HEK293 (cell line): ENCODE measurements around the gene PRPSAP2.

Experiments used
- CTCF ChIA-PET: fragments of 350-600 bp; formaldehyde crosslinking; extraction: SDS; loops from one replicate; lab custom pipeline; 2021; ENCODE audit warnings: antibody characterized with exemption; lab: Yijun Ruan, JAX
- POLR2A ChIA-PET: fragments of 300-600 bp; formaldehyde crosslinking; extraction: SDS; loops from one replicate; lab custom pipeline; 2020; ENCODE audit warnings: antibody characterized with exemption, inconsistent platforms; lab: Yijun Ruan, JAX
- H3K27ac ChIP-seq: fragments of 200-500 bp; sonication (Bioruptor generic); 2 replicates; pipeline ENCODE4 v1.5.1; 2014; ENCODE audit warnings: low read depth, low read length, control low read depth, inconsistent platforms; ENCODE audit errors: extremely low read depth
- H3K36me3 ChIP-seq, 2 experiments: fragments of 200-500 bp in 1 of 2; sonication (Bioruptor generic) in 1 of 2; 1 replicate in 1 of 2; 2 replicates in 1 of 2; pipeline ENCODE4 v1.5.1; 2014 to 2017; ENCODE audit warnings: inconsistent platforms in 2 of 2, low read length in 2 of 2; ENCODE audit not compliant: control insufficient read depth in 2 of 2, insufficient read depth in 1 of 2
- H3K4me1 ChIP-seq: fragments of 200-500 bp; sonication (Bioruptor generic); 2 replicates; pipeline ENCODE4 v1.5.1; 2014; ENCODE audit warnings: mild to moderate bottlenecking, low read length, inconsistent platforms; ENCODE audit not compliant: control insufficient read depth, insufficient read depth
- H3K4me3 ChIP-seq: 2 replicates; pipeline ENCODE4 v1.5.1; 2011; ENCODE audit warnings: low read depth, mild to moderate bottlenecking, control low read depth, low read length, moderate library complexity
- H3K9me3 ChIP-seq: fragments of 200-500 bp; sonication (Bioruptor generic); 2 replicates; pipeline ENCODE4 v1.5.1; 2014; ENCODE audit warnings: low read depth, low read length, inconsistent platforms; ENCODE audit not compliant: control insufficient read depth, insufficient read depth
- BCL11A ChIP-seq: fragments of 450-650 bp; formaldehyde crosslinking; IDR thresholded peaks from 2 replicates; pipeline ENCODE4 v1.5.1; 2016; ENCODE audit warnings: low read depth, missing biosample characterization, missing genetic modification characterization
- GLIS2 ChIP-seq: fragments of 450-650 bp; formaldehyde crosslinking; IDR thresholded peaks from 2 replicates; pipeline ENCODE4 v1.5.1; 2016; ENCODE audit warnings: missing biosample characterization, missing genetic modification characterization
- KLF16 ChIP-seq: fragments of 450-650 bp; formaldehyde crosslinking; IDR thresholded peaks from 2 replicates; pipeline ENCODE4 v1.5.1; 2017; ENCODE audit warnings: missing biosample characterization, missing genetic modification characterization
- KLF9 ChIP-seq: fragments of 450-650 bp; formaldehyde crosslinking; IDR thresholded peaks from 2 replicates; pipeline ENCODE4 v1.5.1; 2016; ENCODE audit warnings: missing biosample characterization, missing genetic modification characterization, low read depth
- MEIS1 ChIP-seq: sonication (generic); formaldehyde crosslinking; IDR thresholded peaks from 2 replicates; pipeline ENCODE4 v1.8.1; 2022; ENCODE audit warnings: missing genetic modification reagents, mild to moderate bottlenecking, borderline replicate concordance
- SCRT2 ChIP-seq: fragments of 450-650 bp; formaldehyde crosslinking; IDR thresholded peaks from 2 replicates; pipeline ENCODE4 v1.5.1; 2016; ENCODE audit warnings: missing biosample characterization, missing genetic modification characterization
- SP2 ChIP-seq: fragments of 450-650 bp; formaldehyde crosslinking; IDR thresholded peaks from 2 replicates; pipeline ENCODE4 v1.5.1; 2016; ENCODE audit warnings: missing biosample characterization, missing genetic modification characterization
- ZBTB8A ChIP-seq: fragments of 450-650 bp; formaldehyde crosslinking; IDR thresholded peaks from 2 replicates; pipeline ENCODE4 v1.5.1; 2016; ENCODE audit warnings: missing biosample characterization, missing genetic modification characterization
- ZNF114 ChIP-seq: fragments of 450-650 bp; formaldehyde crosslinking; IDR thresholded peaks from 2 replicates; pipeline ENCODE4 v1.5.0; 2017; ENCODE audit warnings: missing biosample characterization, missing genetic modification characterization
- ZNF140 ChIP-seq: fragments of 450-650 bp; formaldehyde crosslinking; IDR thresholded peaks from 2 replicates; pipeline ENCODE4 v1.5.1; 2016; ENCODE audit warnings: missing biosample characterization, missing genetic modification characterization
- ZNF221 ChIP-seq: fragments of 450-650 bp; formaldehyde crosslinking; IDR thresholded peaks from 2 replicates; pipeline ENCODE4 v1.5.1; 2017; ENCODE audit warnings: missing biosample characterization, missing genetic modification characterization, borderline replicate concordance
- ZNF354C ChIP-seq: fragments of 450-650 bp; formaldehyde crosslinking; IDR thresholded peaks from 2 replicates; pipeline ENCODE4 v1.5.1; 2016; ENCODE audit warnings: missing biosample characterization, missing genetic modification characterization, low read depth, borderline replicate concordance
- ZNF433 ChIP-seq: fragments of 450-650 bp; formaldehyde crosslinking; IDR thresholded peaks from 2 replicates; pipeline ENCODE4 v1.5.1; 2016; ENCODE audit warnings: missing biosample characterization, missing genetic modification characterization, low read depth
- ZNF624 ChIP-seq: fragments of 450-650 bp; formaldehyde crosslinking; IDR thresholded peaks from 2 replicates; pipeline ENCODE4 v1.5.1; 2017; ENCODE audit warnings: missing biosample characterization, missing genetic modification characterization
- ZNF785 ChIP-seq: fragments of 450-650 bp; formaldehyde crosslinking; IDR thresholded peaks from 2 replicates; pipeline ENCODE4 v1.5.1; 2016; ENCODE audit warnings: missing biosample characterization, missing genetic modification characterization
- ZNF792 ChIP-seq: fragments of 450-650 bp; formaldehyde crosslinking; IDR thresholded peaks from 2 replicates; pipeline ENCODE4 v1.5.1; 2016; ENCODE audit warnings: missing biosample characterization, missing genetic modification characterization
- ZNF837 ChIP-seq: fragments of 450-650 bp; formaldehyde crosslinking; IDR thresholded peaks from 2 replicates; pipeline ENCODE4 v1.5.1; 2016; ENCODE audit warnings: missing biosample characterization, missing genetic modification characterization
- ZNF843 ChIP-seq: fragments of 450-650 bp; formaldehyde crosslinking; IDR thresholded peaks from 2 replicates; pipeline ENCODE4 v1.5.1; 2016; ENCODE audit warnings: missing biosample characterization, missing genetic modification characterization
- TF ChIP-seq, protein P1 (sequence below): fragments of 450-650 bp; formaldehyde crosslinking; IDR thresholded peaks from 2 replicates; pipeline ENCODE4 v1.5.1; 2017; ENCODE audit warnings: missing biosample characterization, missing genetic modification characterization
- TF ChIP-seq, protein P2 (sequence below): fragments of 450-650 bp; formaldehyde crosslinking; IDR thresholded peaks from 2 replicates; pipeline ENCODE4 v1.5.1; 2016; ENCODE audit warnings: missing biosample characterization, missing genetic modification characterization, borderline replicate concordance
- TF ChIP-seq, protein P3 (sequence below): fragments of 450-650 bp; formaldehyde crosslinking; IDR thresholded peaks from 2 replicates; pipeline ENCODE4 v1.5.1; 2016; ENCODE audit warnings: missing biosample characterization, missing genetic modification characterization

Gene PRPSAP2

DNA sequence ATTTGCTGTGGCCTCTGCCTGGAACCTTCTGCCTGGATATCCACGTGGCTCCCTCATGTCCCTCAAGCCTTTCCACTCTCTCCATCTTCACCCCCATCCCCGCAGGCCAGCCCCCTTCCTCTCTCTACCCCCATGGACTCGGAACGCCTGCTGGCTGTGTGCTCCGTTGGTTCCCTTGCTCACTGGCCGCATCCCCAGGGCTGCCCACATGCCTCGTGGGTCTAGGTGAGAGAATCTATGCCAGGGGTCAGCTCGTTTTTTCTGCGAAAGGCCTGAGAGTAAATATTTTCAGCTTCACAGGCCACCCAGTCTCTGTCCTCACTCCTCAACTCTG lies 106.1 kb downstream of the PRPSAP2 start:
- Histone ChIP-seq H3K36me3 (no peaks in the 10 kb centered on the region), H3K4me1 (peaks cover 11% of the 10 kb centered on the region), H3K27ac (no peak overlapping the region), H3K4me3 (no peak overlapping the region), H3K9me3 (no peaks in the 10 kb centered on the region)
- POLR2A ChIA-PET: no interaction called here
- CTCF ChIA-PET: no interaction called here
- TF ChIP-seq, protein P1, sequence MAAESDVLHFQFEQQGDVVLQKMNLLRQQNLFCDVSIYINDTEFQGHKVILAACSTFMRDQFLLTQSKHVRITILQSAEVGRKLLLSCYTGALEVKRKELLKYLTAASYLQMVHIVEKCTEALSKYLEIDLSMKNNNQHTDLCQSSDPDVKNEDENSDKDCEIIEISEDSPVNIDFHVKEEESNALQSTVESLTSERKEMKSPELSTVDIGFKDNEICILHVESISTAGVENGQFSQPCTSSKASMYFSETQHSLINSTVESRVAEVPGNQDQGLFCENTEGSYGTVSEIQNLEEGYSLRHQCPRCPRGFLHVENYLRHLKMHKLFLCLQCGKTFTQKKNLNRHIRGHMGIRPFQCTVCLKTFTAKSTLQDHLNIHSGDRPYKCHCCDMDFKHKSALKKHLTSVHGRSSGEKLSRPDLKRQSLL (tag by site-specific recombination): no peak
- no peak for TF ChIP-seq ZNF843
- TF ChIP-seq KLF16 (tag by site-specific recombination): no peak
- no peak for TF ChIP-seq ZBTB8A (tag by site-specific recombination)
- TF ChIP-seq ZNF354C (tag by site-specific recombination): no peak
- no peak for TF ChIP-seq BCL11A
- no peak for TF ChIP-seq SP2 (tag by site-specific recombination)
- TF ChIP-seq, protein P2, sequence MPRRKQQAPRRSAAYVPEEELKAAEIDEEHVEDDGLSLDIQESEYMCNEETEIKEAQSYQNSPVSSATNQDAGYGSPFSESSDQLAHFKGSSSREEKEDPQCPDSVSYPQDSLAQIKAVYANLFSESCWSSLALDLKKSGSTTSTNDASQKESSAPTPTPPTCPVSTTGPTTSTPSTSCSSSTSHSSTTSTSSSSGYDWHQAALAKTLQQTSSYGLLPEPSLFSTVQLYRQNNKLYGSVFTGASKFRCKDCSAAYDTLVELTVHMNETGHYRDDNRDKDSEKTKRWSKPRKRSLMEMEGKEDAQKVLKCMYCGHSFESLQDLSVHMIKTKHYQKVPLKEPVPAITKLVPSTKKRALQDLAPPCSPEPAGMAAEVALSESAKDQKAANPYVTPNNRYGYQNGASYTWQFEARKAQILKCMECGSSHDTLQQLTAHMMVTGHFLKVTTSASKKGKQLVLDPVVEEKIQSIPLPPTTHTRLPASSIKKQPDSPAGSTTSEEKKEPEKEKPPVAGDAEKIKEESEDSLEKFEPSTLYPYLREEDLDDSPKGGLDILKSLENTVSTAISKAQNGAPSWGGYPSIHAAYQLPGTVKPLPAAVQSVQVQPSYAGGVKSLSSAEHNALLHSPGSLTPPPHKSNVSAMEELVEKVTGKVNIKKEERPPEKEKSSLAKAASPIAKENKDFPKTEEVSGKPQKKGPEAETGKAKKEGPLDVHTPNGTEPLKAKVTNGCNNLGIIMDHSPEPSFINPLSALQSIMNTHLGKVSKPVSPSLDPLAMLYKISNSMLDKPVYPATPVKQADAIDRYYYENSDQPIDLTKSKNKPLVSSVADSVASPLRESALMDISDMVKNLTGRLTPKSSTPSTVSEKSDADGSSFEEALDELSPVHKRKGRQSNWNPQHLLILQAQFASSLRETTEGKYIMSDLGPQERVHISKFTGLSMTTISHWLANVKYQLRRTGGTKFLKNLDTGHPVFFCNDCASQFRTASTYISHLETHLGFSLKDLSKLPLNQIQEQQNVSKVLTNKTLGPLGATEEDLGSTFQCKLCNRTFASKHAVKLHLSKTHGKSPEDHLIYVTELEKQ (tag by site-specific recombination): no peak
- no peak for TF ChIP-seq ZNF114 (tag by site-specific recombination)
- TF ChIP-seq ZNF837: no peak
- no peak for TF ChIP-seq MEIS1 (CRISPR knock-in tag)
- no peak for TF ChIP-seq ZNF140 (tag by site-specific recombination)

- TF ChIP-seq KLF9 (tag by site-specific recombination): no peak
- no peak for TF ChIP-seq ZNF785 (tag by site-specific recombination)
- TF ChIP-seq ZNF792 (tag by site-specific recombination): no peak
- no peak for TF ChIP-seq ZNF624 (tag by site-specific recombination)
- TF ChIP-seq, protein P2 (tag by site-specific recombination): no peak
- no peak for TF ChIP-seq SCRT2 (tag by site-specific recombination)
- TF ChIP-seq ZNF221 (tag by site-specific recombination): no peak
- TF ChIP-seq, protein P3, sequence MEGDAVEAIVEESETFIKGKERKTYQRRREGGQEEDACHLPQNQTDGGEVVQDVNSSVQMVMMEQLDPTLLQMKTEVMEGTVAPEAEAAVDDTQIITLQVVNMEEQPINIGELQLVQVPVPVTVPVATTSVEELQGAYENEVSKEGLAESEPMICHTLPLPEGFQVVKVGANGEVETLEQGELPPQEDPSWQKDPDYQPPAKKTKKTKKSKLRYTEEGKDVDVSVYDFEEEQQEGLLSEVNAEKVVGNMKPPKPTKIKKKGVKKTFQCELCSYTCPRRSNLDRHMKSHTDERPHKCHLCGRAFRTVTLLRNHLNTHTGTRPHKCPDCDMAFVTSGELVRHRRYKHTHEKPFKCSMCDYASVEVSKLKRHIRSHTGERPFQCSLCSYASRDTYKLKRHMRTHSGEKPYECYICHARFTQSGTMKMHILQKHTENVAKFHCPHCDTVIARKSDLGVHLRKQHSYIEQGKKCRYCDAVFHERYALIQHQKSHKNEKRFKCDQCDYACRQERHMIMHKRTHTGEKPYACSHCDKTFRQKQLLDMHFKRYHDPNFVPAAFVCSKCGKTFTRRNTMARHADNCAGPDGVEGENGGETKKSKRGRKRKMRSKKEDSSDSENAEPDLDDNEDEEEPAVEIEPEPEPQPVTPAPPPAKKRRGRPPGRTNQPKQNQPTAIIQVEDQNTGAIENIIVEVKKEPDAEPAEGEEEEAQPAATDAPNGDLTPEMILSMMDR (tag by site-specific recombination): no peak
- TF ChIP-seq GLIS2: no peak
- no peak for TF ChIP-seq ZNF433 (tag by site-specific recombination)
- Histone ChIP-seq H3K4me1 (peaks cover 11% of the 10 kb centered on the region), H3K36me3 (no peaks in the 10 kb centered on the region), H3K9me3 (no peaks in the 10 kb centered on the region), H3K4me3 (no peak overlapping the region), H3K27ac (no peak overlapping the region)
- ChIA-PET CTCF (no interaction called here), POLR2A (no interaction called here)
These were observed 106.6 kb downstream of the PRPSAP2 start for GRCh38 chr17:18964550-18964949.
